ENCODE results near the gene TXNRD1. TPM values are rescaled to one million over a fixed set of nuclear protein-coding genes. Genes with fewer than 3 reads are reported as not detected.
A peak's percentile ranks its signal among the peaks of the same experiment; 100 is the strongest.

The TXNRD1 gene
- total RNA-seq, 3 donors from 2014 or later, result 76.0 to 117 (median 77.5) TPM

DNA sequence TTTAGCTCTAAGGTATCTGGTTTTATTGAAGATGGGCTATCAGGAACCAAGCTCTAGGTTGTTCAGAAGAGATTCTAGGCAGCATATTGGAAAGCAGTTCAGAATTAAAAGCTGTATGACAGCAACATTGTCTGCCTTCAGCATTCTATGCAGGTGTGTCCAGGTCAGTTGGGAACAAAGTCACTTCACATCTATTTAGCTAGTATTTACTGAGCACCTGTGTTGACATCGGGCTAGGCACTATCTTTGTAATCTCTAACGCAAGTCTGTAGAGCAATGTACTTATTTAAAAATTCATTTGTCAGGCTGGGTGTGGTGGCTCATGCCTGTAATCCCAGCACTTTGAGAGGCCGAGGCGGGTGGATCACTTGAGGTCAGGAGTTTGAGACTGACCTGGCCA, 81.1 kb downstream of the TXNRD1 start:
- no peaks in the 10 kb centered on the region for H3K9me3 ChIP-seq
- TF ChIP-seq, protein P1, sequence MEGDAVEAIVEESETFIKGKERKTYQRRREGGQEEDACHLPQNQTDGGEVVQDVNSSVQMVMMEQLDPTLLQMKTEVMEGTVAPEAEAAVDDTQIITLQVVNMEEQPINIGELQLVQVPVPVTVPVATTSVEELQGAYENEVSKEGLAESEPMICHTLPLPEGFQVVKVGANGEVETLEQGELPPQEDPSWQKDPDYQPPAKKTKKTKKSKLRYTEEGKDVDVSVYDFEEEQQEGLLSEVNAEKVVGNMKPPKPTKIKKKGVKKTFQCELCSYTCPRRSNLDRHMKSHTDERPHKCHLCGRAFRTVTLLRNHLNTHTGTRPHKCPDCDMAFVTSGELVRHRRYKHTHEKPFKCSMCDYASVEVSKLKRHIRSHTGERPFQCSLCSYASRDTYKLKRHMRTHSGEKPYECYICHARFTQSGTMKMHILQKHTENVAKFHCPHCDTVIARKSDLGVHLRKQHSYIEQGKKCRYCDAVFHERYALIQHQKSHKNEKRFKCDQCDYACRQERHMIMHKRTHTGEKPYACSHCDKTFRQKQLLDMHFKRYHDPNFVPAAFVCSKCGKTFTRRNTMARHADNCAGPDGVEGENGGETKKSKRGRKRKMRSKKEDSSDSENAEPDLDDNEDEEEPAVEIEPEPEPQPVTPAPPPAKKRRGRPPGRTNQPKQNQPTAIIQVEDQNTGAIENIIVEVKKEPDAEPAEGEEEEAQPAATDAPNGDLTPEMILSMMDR (IDR thresholded peaks at IDR 0.05), result no peak
- no peak for DNase-seq
- H3K4me3 ChIP-seq, result no peak overlapping the region
- no peaks in the 10 kb centered on the region for H3K36me3 ChIP-seq (ENCODE audit: low read depth)
- H3K4me1 ChIP-seq (ENCODE audit: low read depth), result peaks cover 9% of the 10 kb centered on the region
- peak; percentile 52 for ATAC-seq
- intact Hi-C loops (cut with DNase I, micrococcal nuclease), result no loop called here

DNA sequence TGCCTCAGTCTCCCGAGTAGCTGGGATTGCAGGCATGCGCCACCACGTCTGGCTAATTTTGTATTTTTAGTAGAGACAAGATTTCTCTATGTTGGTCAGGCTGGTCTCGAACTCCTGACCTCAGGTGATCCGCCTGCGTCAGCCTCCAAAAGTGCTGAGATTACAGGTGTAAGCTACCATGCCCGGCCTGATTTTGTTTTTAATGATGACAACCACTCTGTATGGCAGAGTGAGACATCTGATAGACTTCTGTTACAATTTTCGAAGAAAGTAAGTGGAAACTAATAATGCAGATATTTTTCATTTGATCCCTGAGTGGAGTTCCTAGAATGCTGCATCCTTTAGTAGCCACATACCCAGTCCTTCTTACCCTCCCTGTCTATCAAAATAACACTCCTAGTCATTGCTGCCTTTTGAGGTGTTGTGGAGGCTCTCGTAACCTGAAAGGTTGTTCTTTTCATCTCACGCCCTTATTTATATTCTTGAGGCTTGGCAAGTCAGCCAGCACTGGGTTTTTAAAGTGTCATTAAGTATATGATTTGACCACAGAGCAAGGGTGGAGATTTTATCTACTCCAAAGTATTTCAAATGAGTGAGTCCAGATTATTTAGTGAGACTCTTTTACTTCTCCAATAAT, 82.0 kb downstream of the TXNRD1 start:
- no peaks in the 10 kb centered on the region for H3K36me3 ChIP-seq (ENCODE audit: low read depth)
- DNase-seq (no peak), ATAC-seq (peak; percentile 20)
- no peaks in the 10 kb centered on the region for H3K9me3 ChIP-seq
- TF ChIP-seq, protein P1 (IDR thresholded peaks at IDR 0.05), result no peak
- H3K4me1 ChIP-seq (ENCODE audit: low read depth), result peaks cover 9% of the 10 kb centered on the region
- no peak overlapping the region for H3K4me3 ChIP-seq
- intact Hi-C loops (cut with DNase I, micrococcal nuclease), result no loop called here

- TF ChIP-seq, protein P1 (IDR thresholded peaks at IDR 0.05), result no peak
- H3K9me3 ChIP-seq, result no peaks in the 10 kb centered on the region
- H3K4me3 ChIP-seq, result no peak overlapping the region
- H3K4me1 ChIP-seq (ENCODE audit: low read depth), result peaks cover 18% of the 10 kb centered on the region
- ATAC-seq, result no peak
- no peak for DNase-seq
- no peaks in the 10 kb centered on the region for H3K36me3 ChIP-seq (ENCODE audit: low read depth)
- intact Hi-C loops (cut with DNase I, micrococcal nuclease), result no loop called here
These were observed 84.4 kb downstream of the TXNRD1 start for GRCh38 chr12:104299842-104300481.

DNA sequence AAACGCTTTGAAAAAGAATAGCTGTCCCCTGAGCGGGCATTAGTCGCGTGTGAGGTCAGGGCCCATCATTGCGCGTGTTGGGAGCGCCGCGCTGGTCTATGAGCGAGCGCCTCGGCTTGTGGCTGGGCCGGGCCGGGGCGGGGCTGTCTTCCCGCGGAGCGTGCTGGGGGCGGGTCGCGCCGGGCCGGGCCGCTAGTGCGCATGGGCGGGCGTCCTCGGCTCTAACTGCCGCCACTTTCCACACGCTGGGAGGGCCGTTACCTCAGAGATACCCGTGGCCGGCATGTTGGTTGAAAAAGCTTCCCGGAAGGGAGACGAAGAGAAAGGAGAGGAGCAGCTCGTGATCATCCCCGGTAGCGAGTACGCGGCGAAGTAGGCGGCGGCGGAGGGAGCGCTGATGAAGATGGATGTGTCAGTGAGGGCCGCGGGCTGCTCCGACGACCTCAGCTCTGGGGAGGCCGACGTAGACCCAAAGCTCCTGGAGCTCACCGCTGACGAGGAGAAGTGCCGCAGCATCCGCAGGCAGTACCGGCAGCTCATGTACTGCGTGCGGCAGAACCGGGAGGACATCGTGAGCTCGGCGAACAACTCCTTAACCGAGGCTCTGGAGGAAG, 88.1 kb downstream of the TXNRD1 start, which contains the start of gene EID3:
EID3 (plus strand) TSS at position 202 of the 614 bp plus-strand sequence; CDS start at position 398, 196 bp downstream.
- Histone ChIP-seq H3K9me3 (no peaks in the 10 kb centered on the region), H3K4me1 (ENCODE audit: low read depth) (peaks cover 15% of the 10 kb centered on the region), H3K4me3 (no peak within 1 kb of the TSS), H3K36me3 (ENCODE audit: low read depth) (no peaks in the 10 kb centered on the region)
- DNase-seq, result peak; percentile 91 to 93 (median 92)
- TF ChIP-seq, protein P1 (IDR thresholded peaks at IDR 0.05), result no peak
- intact Hi-C loops (cut with DNase I, micrococcal nuclease), result no loop called here
- peak; percentile 99 for ATAC-seq

GRCh38 chr12:104304261-104305009, 88.9 kb downstream of the TXNRD1 start:
- TF ChIP-seq, protein P1 (IDR thresholded peaks at IDR 0.05), result no peak
- Histone ChIP-seq H3K4me3 (no peak overlapping the region), H3K36me3 (ENCODE audit: low read depth) (no peaks in the 10 kb centered on the region), H3K9me3 (no peaks in the 10 kb centered on the region), H3K4me1 (ENCODE audit: low read depth) (peaks cover 15% of the 10 kb centered on the region)
- DNase-seq (no peak), ATAC-seq (no peak)
- intact Hi-C loops (cut with DNase I, micrococcal nuclease), result no loop called here

Data from mucosa of descending colon (tissue), 3 donors.